HCT116 (cell line): ENCODE measurements around the gene HES1.

Source experiments
- ATF3 ChIP-seq: IDR thresholded peaks from 2 replicates; pipeline ENCODE4 v1.6.1; 2012
- CEBPB ChIP-seq: IDR thresholded peaks from 2 replicates; pipeline ENCODE4 v1.6.1; 2012; ENCODE audit warnings: low read depth
- CTCF ChIP-seq, 3 experiments: fragments of 200-600 bp in 1 of 3; sonication (generic) in 1 of 3; IDR thresholded peaks in 2 of 3; conservative IDR thresholded peaks in 1 of 3; 2 replicates each; pipeline ENCODE4 v1.5.1; 2012 to 2017; ENCODE audit warnings: low read depth in 2 of 3, low read length in 2 of 3, antibody characterized with exemption in 1 of 3, borderline replicate concordance in 1 of 3, control low read depth in 1 of 3, mild to moderate bottlenecking in 1 of 3, mixed read lengths in 1 of 3, mixed run types in 1 of 3, moderate library complexity in 1 of 3; ENCODE audit not compliant: insufficient read depth in 1 of 3
- EGR1 ChIP-seq: IDR thresholded peaks from 2 replicates; pipeline ENCODE4 v1.6.1; 2012; ENCODE audit warnings: low read depth
- EZH2 ChIP-seq: fragments of 200-600 bp; sonication (generic); IDR thresholded peaks from 2 replicates; pipeline ENCODE4 v1.6.1; 2017; ENCODE audit warnings: antibody characterized with exemption, mixed run types
- MAX ChIP-seq: IDR thresholded peaks from 2 replicates; pipeline ENCODE4 v1.6.1; 2012
- POLR2A ChIP-seq: IDR thresholded peaks from 2 replicates; pipeline ENCODE4 v1.7.0; 2011; ENCODE audit warnings: borderline replicate concordance; ENCODE audit not compliant: insufficient read depth, insufficient read length; ENCODE audit errors: extremely low read depth
- POLR2AphosphoS5 ChIP-seq: IDR thresholded peaks from 2 replicates; pipeline ENCODE4 v1.6.1; 2011; ENCODE audit warnings: mild to moderate bottlenecking, low read depth, low read length, moderate library complexity
- SIN3A ChIP-seq: IDR thresholded peaks from 2 replicates; pipeline ENCODE4 v1.6.1; 2012; ENCODE audit warnings: low read depth
- YY1 ChIP-seq: IDR thresholded peaks from 2 replicates; pipeline ENCODE4 v1.6.1; 2011; ENCODE audit warnings: low read length, low read depth, moderate library complexity, mild to moderate bottlenecking; ENCODE audit not compliant: insufficient replicate concordance; ENCODE audit errors: extremely low read depth

- TF ChIP-seq EGR1 (no peak), CTCF (IDR thresholded peaks at IDR 0.05 in 2 of 3, conservative IDR thresholded peaks at IDR 0.05 in 1 of 3; ENCODE audit: borderline replicate concordance in 1 of 3, insufficient read depth in 1 of 3, low read depth in 2 of 3, low read length in 2 of 3) (no peak), MAX (no peak), EZH2 (no peak), POLR2A (no peak), ATF3 (no peak), SIN3A (no peak), POLR2AphosphoS5 (no peak), CEBPB (no peak), YY1 (no peak)
These were observed 40.5 kb upstream of the HES1 start for GRCh38 chr3:194095464-194095863.
